ENCODE data around the gene ITGA8. TPM values are rescaled to one million over a fixed set of nuclear protein-coding genes. Genes with fewer than 3 reads are reported as not detected.

ITGA8 gene
- total RNA-seq, 1 experiment from 2014 or later, result not detected

DNA sequence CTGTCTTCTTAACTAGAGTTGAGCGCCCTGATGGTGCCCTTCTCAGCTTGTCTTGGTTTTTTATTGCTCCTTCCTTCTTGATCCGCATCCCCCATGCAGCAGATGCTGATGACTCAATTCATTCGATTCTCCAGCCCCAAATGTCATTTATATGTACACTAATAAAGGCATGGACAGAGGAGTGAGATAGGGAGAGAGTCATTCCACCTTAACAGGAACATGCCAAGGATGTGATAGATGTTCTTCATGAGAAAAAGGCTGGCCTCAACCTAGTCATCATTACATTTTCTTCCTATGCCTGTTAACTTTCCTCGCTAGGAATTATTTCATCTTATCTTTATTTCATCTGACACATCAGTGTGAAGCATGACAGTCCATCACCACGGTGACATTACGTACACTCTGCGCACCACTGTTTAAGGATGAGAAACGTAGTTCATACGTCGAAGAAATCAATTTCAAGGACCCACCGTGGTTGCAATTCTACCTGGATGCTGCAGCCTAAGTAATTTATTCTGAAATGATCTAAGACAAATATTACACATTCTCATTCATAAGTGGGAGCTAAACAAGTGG is 198.3 kb downstream of the ITGA8 start:
- Histone ChIP-seq H3K27me3 (replicated peaks; ENCODE audit: insufficient read depth, low read depth, low read length, poor library complexity) (peaks cover 12% of the 10 kb centered on the region), H3K27ac (ENCODE audit: low read depth, low read length, poor library complexity, severe bottlenecking) (no peak overlapping the region), H3K9me3 (ENCODE audit: low read depth, low read length, poor library complexity, severe bottlenecking) (no peaks in the 10 kb centered on the region), H3K36me3 (ENCODE audit: insufficient read depth, low read length, poor library complexity, severe bottlenecking) (no peaks in the 10 kb centered on the region), H3K4me3 (ENCODE audit: low read depth, low read length, poor library complexity, severe bottlenecking) (no peak overlapping the region), H3K4me1 (ENCODE audit: insufficient read depth, low read length, poor library complexity, severe bottlenecking) (no peaks in the 10 kb centered on the region)
- no TSS peak for BruUV-seq (replicated peaks)
- TF ChIP-seq, protein P1, sequence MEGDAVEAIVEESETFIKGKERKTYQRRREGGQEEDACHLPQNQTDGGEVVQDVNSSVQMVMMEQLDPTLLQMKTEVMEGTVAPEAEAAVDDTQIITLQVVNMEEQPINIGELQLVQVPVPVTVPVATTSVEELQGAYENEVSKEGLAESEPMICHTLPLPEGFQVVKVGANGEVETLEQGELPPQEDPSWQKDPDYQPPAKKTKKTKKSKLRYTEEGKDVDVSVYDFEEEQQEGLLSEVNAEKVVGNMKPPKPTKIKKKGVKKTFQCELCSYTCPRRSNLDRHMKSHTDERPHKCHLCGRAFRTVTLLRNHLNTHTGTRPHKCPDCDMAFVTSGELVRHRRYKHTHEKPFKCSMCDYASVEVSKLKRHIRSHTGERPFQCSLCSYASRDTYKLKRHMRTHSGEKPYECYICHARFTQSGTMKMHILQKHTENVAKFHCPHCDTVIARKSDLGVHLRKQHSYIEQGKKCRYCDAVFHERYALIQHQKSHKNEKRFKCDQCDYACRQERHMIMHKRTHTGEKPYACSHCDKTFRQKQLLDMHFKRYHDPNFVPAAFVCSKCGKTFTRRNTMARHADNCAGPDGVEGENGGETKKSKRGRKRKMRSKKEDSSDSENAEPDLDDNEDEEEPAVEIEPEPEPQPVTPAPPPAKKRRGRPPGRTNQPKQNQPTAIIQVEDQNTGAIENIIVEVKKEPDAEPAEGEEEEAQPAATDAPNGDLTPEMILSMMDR (conservative IDR thresholded peaks at IDR 0.05; ENCODE audit: low read depth, low read length), result no peak
- TF ChIP-seq EZH2 (IDR thresholded peaks at IDR 0.05; ENCODE audit: borderline replicate concordance, low read depth, low read length, poor library complexity, severe bottlenecking), result no peak
- no peak for DNase-seq (ENCODE audit: low spot score)
- ChIA-PET POLR2A (ENCODE audit: low non-redundant PET) (no interaction called here), CTCF (no interaction called here)
- intact Hi-C loops (cut with micrococcal nuclease; ENCODE audit: unreplicated experiment), result no loop called here

DNA sequence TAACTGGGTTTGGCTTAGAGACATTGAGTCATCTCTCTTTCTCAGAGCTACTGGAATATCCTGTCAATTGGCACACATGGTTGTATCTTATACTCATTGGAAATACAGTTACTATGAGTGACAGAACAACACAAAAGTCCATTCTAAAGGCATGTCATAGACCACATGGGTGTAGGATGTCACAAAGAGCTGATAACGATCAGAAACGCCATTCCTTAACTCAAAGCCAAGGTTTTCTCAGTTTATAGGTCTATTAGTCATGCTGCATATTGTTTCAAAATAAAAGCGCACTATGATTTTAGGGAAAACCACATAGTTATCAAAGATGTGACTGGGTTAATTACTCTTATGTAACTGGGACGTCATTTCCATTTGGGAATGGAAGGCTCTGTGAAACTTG is 201.5 kb downstream of the ITGA8 start:
- Histone ChIP-seq H3K4me1 (ENCODE audit: insufficient read depth, low read length, poor library complexity, severe bottlenecking) (no peaks in the 10 kb centered on the region), H3K9me3 (ENCODE audit: low read depth, low read length, poor library complexity, severe bottlenecking) (no peaks in the 10 kb centered on the region), H3K4me3 (ENCODE audit: low read depth, low read length, poor library complexity, severe bottlenecking) (no peak overlapping the region), H3K36me3 (ENCODE audit: insufficient read depth, low read length, poor library complexity, severe bottlenecking) (no peaks in the 10 kb centered on the region), H3K27ac (ENCODE audit: low read depth, low read length, poor library complexity, severe bottlenecking) (no peak overlapping the region), H3K27me3 (replicated peaks; ENCODE audit: insufficient read depth, low read depth, low read length, poor library complexity) (peaks cover 19% of the 10 kb centered on the region)
- ChIA-PET CTCF (no interaction called here), POLR2A (ENCODE audit: low non-redundant PET) (no interaction called here)
- TF ChIP-seq, protein P1 (conservative IDR thresholded peaks at IDR 0.05; ENCODE audit: low read depth, low read length), result no peak
- TF ChIP-seq EZH2 (IDR thresholded peaks at IDR 0.05; ENCODE audit: borderline replicate concordance, low read depth, low read length, poor library complexity, severe bottlenecking), result no peak
- BruUV-seq (replicated peaks), result no TSS peak
- intact Hi-C loops (cut with micrococcal nuclease; ENCODE audit: unreplicated experiment), result no loop called here
- peak; percentile 12 for DNase-seq (ENCODE audit: low spot score)

DNA sequence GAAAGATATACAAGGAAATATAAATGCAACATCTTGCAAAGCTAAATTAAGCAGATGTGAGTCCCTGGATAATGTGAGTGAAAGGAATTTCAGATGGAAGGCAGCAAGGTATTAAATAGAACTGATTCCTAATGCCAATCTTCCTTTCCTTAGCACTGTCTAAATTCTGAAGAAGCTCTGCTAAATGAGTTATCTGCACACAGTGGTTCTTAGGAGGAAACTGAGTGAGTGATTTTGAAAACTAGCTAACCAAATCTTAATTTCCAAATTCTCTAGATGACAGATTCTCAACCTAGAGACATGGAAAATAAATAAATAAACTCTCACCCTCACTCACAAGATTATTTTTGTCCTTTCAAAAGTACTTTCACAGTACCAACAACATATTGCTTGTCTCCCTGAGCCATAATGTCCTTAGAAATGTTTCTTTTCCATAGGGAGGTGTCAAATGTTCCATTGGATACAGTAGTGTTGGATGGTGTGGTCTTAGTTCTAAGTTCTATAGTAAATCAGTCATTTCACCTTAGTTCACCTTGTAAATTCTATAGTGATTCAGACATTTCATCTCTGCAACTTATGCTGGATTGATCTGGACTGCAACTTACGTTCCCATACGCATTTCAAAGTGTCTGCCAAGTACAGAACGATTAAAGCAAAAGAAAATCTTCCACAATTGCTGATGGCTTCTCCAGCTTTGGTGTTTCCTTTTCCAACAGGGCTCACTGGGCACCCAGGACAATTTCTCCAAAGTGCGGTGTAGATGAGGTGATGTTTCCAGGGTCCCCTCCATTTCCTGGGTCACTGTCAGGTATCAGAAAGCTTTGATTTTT is 203.3 kb downstream of the ITGA8 start:
- CTCF ChIA-PET, result no interaction called here
- no peaks in the 10 kb centered on the region for H3K4me1 ChIP-seq (ENCODE audit: insufficient read depth, low read length, poor library complexity, severe bottlenecking)
- peaks cover 13% of the 10 kb centered on the region for H3K27me3 ChIP-seq (replicated peaks; ENCODE audit: insufficient read depth, low read depth, low read length, poor library complexity)
- intact Hi-C loops (cut with micrococcal nuclease; ENCODE audit: unreplicated experiment), result no loop called here
- H3K9me3 ChIP-seq (ENCODE audit: low read depth, low read length, poor library complexity, severe bottlenecking), result no peaks in the 10 kb centered on the region
- TF ChIP-seq, protein P1 (conservative IDR thresholded peaks at IDR 0.05; ENCODE audit: low read depth, low read length), result no peak
- H3K36me3 ChIP-seq (ENCODE audit: insufficient read depth, low read length, poor library complexity, severe bottlenecking), result no peaks in the 10 kb centered on the region
- DNase-seq (ENCODE audit: low spot score), result no peak
- no peak overlapping the region for H3K4me3 ChIP-seq (ENCODE audit: low read depth, low read length, poor library complexity, severe bottlenecking)
- H3K27ac ChIP-seq (ENCODE audit: low read depth, low read length, poor library complexity, severe bottlenecking), result no peak overlapping the region
- no TSS peak for BruUV-seq (replicated peaks)
- POLR2A ChIA-PET (ENCODE audit: low non-redundant PET), result no interaction called here
